Fibroblast of mammary gland (primary cell): ENCODE measurements around the gene SESTD1.
"Not testable (repeated sequence)": the region's sequence is repeated elsewhere in the genome, so short reads cannot be mapped to it uniquely, and the experiment has no call there.

Experiments
- DNase-seq: peaks from one replicate; pipeline ENCODE4 v3.0.0-alpha.2; 2010; ENCODE audit warnings: low read depth
- H3K4me3 ChIP-seq: 2 replicates; pipeline ENCODE4 v1.5.1; 2011; ENCODE audit warnings: low read depth, mild to moderate bottlenecking, low read length, moderate library complexity; ENCODE audit not compliant: control insufficient read depth
- CTCF ChIP-seq: conservative IDR thresholded peaks from 2 replicates; pipeline ENCODE4 v1.5.1; 2011; ENCODE audit warnings: low read depth, low read length, inconsistent platforms; ENCODE audit not compliant: control insufficient read depth, insufficient read depth

SESTD1 gene

GRCh38 chr2:179250848-179251504 lies 13.7 kb downstream of the SESTD1 start:
- no peak for TF ChIP-seq CTCF

GRCh38 chr2:179250095-179250494 lies 14.5 kb downstream of the SESTD1 start:
- no peak overlapping the region for H3K4me3 ChIP-seq
- TF ChIP-seq CTCF = no peak
- DNase-seq = peak; percentile 29

More at GRCh38 chr2:179250848-179251504, 13.7 kb downstream of the SESTD1 start:
- DNase-seq = no peak
- no peak overlapping the region for H3K4me3 ChIP-seq

GRCh38 chr2:179248024-179248348 lies 16.6 kb downstream of the SESTD1 start:
- no peak overlapping the region for H3K4me3 ChIP-seq
- DNase-seq = no peak
- TF ChIP-seq CTCF = no peak

- no peak overlapping the region for H3K4me3 ChIP-seq
- no peak for TF ChIP-seq CTCF
Measured at GRCh38 chr2:179247318-179248023, 17.2 kb downstream of the SESTD1 start.

GRCh38 chr2:179245843-179246242 lies 18.8 kb downstream of the SESTD1 start:
- not testable (repeated sequence) for DNase-seq, H3K4me3 ChIP-seq

More at GRCh38 chr2:179247318-179248023, 17.2 kb downstream of the SESTD1 start:
- no peak for DNase-seq

GRCh38 chr2:179243046-179243445 lies 21.6 kb downstream of the SESTD1 start:
- no peak overlapping the region for H3K4me3 ChIP-seq
- TF ChIP-seq CTCF = no peak
- DNase-seq = no peak

- TF ChIP-seq CTCF = no peak
- DNase-seq = no peak
- no peak overlapping the region for H3K4me3 ChIP-seq
Measured at GRCh38 chr2:179240481-179241451, 23.9 kb downstream of the SESTD1 start.
